HG03565 (cell line): ENCODE results near the gene ANGPT4.

Experiments used
- ATAC-seq: cut with Tn5 transposase; IDR thresholded peaks from one replicate; pipeline ENCODE4 v1.9.1; 2021; ENCODE audit warnings: mild to moderate bottlenecking, moderate library complexity; ENCODE audit not compliant: unreplicated experiment

Gene ANGPT4

DNA sequence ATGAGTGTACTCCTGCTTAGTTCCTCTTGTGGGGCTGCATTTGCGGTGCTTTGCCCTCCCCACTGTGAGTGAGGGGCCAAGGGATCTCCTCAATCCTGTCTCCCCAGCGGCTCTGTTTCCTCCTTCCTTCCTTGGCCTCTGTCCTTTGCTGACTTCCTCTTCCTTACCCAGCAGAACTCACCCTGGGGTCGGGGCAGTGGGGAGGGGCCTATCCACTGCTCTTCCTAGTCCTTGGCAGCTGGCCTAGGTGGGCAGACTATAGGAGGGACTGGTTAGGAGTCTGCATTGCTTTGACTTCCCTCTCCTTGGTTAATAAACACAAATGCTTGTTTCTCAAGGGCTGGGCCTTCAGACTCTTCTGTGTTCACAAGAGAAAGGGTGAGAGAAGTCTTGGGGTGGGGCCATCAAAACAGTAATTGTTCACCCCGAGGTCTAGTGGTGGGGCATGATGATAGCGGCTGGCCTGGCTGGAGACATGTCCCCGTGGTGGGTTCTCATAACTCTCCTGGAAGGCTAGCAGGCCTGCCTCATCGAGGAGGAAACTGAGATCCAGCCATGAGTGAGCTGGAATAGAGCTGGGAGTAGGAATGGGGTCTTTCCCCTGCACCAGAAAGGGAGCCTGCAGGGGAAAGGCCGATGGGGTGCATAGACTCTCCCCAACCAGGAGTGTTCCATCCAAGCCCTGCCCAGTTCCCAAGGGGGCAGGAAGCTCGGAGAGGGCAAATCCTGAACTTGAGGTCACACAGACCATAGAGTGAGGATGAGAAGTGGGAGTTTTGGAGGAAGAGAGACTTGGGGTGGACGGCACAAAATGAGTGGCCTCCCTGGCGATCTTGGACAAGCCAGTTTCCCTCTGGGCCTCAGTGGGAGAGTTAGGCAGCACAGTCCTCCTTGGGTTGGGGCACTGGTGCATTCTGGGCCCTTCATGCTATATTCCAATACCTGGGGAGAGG is 69.9 kb downstream of the ANGPT4 start:
- no peak for ATAC-seq

DNA sequence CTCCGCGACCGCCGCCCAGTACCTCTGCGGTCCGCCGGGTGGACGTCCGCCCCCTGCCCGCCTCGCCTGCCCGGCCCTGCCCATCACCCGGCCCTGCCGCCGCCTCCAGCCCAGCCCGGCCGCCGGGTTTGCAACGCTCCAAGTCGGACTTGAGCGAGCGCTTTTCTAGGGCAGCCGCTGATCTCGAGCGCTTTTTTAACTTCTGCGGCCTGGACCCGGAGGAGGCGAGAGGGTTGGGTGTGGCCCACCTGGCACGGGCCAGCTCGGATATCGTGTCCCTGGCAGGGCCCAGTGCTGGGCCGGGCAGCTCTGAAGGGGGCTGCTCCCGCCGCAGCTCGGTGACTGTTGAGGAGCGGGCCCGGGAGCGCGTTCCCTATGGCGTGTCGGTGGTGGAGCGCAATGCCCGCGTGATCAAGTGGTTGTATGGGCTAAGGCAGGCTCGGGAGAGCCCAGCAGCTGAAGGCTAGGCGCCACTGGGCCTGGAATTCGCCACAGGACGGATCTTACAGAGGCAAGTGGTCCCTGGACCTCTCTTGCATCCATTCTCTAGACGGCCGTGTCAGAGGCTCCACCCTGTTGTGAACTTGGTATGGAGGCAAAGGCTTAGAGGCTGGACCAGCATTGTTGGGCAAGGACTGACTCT is 70.8 kb downstream of the ANGPT4 start:
- no peak for ATAC-seq

DNA sequence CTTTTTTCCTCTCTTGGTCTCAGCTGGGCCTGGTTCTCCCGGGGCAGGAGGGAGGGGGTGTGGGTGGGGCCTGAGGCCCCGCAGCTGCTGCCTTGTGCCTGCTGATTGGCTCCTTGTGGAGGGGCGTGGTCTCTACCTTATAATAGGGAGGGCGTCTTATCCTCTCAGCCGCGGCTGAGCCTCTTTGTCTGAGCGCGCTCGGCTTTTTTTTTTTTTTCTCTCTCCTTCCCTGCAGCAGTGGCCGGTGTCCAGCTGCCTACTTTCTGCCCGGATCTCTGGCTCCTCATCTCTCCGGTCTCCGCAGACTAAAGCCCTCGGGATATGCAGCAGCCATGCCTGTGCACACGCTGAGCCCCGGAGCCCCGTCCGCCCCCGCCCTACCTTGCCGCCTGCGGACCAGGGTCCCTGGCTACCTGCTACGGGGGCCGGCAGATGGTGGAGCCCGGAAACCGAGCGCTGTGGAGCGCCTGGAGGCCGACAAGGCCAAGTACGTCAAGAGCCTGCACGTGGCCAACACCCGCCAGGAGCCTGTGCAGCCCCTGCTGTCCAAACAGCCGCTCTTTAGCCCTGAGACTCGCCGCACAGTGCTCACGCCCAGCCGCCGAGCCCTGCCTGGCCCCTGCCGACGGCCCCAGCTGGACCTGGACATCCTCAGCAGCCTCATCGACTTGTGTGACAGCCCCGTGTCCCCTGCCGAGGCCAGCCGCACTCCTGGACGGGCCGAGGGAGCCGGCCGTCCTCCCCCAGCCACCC is 71.5 kb downstream of the ANGPT4 start:
- peak; percentile 96 for ATAC-seq

DNA sequence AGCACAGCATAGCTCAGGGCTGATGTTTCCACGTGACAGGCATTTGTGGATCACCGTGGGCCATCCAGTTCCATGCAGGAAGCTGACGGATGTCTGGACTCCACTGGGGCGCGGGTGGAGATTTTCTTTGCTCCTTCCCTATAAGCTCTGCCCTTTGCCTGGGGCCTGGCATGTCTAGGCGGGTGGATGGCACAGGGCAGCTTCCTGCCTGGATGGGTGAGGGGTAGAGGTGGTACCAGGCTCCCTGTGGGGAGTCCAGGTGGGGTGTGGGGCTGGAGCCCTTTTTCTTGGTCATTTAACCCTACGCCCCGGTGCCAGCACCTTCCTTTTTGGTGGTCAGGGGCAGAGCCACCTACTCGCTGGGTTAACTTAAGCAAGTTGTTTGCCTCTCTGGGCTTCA is 72.2 kb downstream of the ANGPT4 start:
- no peak for ATAC-seq

DNA sequence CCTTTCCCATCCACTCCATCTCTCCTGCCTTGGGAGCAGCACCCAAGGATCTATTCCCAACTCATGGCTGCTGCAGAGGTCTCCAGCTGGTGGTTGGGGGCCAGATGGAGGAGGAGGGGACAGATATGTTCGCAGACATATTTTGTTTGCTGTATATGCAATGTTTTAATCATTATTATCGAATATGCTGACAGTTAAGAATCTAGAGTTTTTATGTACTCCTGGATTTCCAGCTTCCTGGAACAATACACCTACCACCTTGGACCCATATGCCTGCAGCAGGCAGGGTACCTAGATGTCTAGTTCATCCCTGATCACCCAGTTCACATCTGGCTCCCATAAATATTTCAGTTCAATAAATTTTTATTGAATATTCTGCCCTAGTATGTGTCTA is 73.6 kb downstream of the ANGPT4 start:
- no peak for ATAC-seq

DNA sequence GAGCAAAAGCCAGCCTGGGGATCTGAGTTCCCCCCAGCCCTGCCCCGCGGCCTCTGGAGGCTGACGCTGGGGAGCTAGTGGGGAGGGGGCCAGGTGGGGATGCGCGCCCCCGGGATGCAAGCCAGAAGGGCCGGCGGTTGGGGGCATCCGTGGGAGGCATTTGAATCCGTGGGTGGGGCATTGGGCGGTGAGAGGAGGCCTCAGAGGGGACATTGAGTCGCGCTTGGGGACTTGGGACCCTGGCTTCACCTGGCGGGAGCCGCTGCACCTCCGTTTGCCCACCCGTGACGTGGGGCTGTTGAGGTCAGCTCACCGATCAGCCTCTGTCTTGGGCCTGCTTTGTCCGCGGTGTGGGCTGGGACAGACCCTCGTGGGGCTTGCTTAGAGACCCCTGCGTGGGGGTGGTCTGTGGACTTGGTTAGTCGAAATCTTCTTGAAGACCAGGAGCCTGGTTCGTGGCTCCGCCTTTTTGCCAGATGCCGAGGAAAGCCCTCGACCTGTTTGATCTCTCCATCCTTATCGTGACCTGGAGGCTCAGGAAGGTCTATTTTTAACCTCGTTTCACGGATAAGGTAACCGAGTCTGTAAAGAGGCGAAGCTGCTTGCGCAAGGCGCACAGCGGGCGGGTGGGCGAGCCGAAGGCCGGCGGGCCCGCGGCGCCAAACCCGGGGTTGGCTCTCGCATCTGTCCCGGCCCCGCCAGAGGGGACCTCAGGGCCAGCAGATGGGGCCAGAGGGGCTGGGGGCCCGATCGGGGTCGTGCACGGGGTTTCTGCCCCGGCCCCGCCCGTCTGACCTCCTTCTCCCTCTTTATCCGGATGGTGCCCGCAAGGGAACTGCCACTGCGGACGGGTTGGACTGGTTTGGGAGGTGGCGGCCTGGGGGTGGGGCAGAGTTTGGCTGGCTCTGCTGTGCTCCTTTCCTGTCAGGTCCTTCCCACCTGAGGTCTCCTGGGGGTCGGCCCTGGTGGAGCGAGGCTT is 74.3 kb downstream of the ANGPT4 start:
- no peak for ATAC-seq

DNA sequence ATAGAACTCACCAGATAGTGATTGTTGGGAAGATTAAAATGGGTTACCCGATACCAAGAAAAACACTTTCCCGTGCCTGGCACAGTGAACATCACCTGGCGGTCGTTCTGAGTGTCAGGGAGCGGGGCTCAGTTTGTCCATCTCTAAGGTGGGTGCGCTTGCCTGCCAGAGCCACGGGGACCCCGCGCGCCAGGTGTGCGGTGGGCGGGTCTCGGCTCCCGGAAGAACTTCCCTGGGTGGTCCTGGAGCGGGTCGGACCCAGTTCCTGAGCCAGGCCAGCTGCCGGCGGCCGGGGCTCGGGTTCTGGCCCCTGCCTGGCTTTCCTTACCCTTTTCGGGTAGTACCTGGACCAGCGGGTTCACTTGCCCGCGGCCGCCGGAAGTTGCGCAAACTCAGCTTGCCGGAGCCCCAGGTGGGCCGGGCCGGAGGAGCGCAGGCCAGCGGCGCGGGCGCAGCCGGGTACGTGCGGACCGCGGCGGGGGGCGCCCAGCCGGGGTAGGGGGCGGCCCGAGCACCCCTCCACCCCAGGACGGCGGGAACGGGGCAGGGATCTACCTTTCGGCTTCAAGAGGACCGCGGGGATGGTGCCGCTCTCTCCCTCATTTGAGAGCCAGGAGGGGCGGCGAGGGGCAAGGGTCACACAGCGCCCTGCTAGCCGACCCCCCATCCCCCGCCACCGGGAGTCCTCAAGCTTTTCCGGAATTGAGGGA is 75.1 kb downstream of the ANGPT4 start:
- no peak for ATAC-seq

DNA sequence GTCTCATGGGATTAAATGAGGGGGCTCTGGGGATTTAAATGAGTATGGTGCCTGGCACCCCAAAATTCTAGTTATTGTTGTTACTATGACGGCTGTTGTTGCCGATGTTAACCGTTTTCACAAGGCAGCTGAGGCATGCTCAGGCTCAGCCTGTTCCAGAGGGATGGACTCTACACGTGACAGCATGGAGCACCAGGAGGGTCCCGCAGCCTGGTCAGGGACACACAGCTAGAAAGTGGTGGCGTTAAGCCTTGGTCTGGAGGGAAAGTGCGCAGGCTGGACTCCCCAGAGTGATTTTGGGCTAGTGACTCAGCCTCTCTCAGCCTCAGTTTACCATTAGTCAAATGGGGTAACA is 75.7 kb downstream of the ANGPT4 start:
- no peak for ATAC-seq

DNA sequence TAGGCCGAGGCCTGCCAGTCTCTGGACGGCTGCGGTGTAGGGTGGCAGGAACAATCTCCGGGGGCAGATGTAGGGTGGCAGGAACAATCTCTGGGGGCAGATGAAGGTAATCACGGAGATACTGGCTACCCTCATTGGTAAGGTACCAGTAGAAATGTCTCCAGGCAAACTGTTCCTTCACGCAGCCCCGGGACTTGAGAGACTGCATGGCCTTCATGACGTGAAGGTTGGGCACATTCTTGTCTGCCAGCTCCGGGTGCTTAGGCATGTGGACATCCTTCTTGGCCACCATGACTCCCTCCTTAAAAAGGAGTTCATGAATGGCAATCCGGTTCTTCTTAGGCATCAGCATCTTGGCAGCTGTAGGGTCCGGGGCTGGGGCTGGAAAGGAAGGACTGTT is 76.5 kb downstream of the ANGPT4 start:
- no peak for ATAC-seq

DNA sequence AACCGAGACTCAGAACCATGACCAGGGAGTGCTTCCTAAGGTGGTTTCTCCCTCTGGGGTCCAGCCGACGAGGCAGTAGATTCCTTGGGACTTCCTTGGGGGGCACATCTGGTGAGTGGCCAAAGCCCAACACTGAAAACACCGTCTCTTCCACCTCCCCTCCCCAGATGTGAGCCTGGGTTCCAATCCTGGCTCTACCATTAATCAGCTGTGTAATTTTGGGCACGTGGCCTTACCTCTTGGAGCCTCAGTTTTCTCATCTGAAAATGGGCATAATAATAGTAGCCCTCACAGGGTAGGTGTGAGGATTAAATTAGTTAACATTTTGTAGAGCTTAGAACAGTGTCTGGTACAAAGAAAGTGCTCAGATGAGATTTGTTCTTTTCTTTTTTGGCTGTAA is 77.1 kb downstream of the ANGPT4 start:
- ATAC-seq: no peak

DNA sequence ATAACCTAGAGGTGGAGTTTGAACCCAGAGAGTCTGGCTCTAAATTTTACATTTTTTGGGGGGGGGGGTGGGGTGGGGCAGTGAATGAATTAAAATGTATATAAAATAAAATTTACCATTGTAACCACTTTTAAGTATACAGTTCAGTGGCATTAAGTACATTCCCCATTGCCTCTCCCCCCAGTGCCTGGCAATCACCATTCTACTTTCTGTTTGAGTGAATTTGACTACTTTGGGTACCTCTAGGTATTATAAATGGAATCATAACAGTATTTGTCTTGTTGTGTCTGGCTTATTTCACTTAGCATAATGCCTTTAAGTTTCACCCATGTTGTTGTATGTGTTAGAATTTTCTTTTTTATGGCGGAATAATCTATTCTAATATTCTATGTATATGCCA is 79.9 kb downstream of the ANGPT4 start:
- no peak for ATAC-seq

DNA sequence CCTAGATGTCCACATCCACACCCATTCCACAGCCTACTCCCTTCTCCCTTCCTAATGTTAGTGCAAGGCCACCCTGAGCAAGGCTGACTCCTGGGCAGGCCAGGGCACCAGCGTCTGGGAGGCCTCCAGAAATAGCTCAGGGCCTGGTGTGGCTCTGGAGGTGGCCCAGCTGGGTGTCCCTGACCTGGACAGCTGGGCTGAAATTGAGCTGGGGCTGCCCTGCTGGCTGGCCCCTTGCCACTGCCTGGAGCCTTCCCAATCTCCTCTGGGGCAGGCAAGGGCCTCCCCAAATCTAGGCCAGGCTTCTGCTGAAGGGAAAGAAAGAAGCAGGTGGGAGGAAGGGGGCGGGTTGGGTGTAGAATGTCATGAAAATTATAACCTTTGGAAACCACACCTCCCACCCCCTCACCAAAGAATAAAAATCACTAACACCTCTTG is 80.5 kb downstream of the ANGPT4 start:
- ATAC-seq: no peak

DNA sequence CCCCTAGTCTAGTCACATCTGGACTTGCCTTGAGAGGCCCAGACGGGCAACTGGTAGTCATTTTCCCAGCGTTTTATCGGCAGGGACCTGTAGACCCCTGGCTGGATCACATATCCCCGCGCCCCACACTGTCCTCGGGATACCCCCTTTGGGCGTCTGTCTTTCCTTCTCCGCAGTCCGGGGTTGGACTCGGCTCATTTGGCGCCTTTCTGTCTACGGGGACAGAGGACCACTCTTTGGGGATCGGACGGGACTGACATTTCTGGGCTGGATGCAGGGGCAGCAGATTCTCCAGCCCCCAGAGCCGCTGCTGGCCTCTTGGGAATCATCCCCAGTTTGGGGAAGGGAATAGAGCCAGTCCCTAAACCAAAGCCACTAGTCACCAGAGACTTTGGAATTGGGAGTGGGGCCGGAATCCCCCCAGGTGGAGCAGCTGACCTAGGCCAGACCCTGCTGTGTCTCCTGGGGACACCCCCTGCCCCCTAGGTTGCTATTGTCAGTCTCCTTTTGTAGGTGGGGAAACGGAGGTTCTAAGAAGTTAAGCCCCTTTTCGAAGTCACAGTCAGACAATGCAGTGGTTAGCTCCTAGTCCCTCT is 81.9 kb downstream of the ANGPT4 start:
- ATAC-seq: no peak

DNA sequence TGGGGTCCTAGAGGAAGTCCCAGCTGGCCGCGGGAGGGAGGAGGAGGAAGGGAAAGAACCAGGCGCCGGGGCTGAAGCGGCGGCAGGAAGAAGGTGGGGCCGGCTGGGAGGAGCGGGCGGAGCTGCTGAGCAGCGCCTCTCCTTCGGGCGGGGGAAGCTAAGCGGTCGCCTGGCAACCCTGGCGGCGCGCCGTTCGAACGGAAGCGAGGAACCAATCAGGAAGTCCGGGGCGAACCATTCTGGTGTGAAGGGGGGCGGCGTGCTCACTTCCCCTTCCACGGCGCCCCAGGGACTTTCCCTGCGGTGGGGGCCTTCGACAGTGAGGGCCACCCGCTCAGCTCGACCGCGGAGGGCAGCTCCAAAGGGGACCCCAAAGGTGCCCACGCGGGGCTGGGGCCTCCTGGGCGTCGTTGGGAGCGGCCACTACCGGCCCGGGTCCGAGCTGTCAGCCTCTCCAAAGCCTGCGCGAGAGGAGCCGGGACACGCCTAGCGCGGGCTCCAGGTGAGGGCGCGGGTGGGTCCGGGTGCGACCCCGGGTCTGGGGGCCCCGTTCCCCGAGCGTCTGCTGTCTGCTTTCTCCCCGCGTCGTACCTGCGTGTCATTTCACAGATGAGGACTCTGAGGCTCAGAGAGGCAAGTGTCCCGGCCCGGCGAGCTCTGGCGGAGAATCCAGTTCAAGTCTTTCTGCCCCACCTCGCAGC is 82.5 kb downstream of the ANGPT4 start, which contains the start of gene FAM110A:
Gene FAM110A, plus strand, starts transcription at position 266 of the 701 bp plus-strand sequence. CDS start 11,090 bp downstream, outside the sequence.
- ATAC-seq: peak; percentile 95

DNA sequence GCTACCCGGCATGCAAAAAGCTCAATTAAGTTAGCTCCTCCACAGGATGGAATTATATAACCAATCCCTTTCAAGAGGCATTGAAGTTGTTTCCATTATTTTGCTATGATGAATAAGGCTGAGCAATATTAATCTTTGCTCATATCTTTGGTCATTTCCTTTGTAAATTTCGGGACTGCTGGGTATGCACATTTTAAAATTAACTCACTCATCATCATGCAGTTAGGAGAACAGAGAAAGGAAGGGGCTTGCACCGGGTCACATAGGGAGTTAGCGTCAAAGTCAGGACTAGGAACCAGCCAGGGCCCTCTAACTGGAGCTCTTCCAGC is 83.0 kb downstream of the ANGPT4 start:
- no peak for ATAC-seq

DNA sequence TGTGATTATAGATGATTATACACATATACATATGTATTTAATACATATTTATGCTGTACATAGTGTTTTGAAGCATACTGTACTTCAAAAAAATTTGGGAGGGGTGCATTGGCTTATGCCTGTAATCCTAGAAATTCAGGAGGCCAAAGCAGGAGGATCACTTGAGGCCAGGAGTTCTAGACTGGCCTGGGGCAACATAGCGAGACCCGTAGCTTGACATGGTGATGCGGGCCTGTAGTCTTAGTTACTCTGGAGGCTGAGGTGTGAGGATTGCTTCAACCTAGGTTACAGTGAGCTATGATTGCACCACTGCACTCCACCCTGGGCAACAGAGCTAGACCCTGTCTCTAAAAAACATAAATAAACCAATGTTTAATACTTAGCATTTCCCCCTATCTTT is 84.2 kb downstream of the ANGPT4 start:
- no peak for ATAC-seq

DNA sequence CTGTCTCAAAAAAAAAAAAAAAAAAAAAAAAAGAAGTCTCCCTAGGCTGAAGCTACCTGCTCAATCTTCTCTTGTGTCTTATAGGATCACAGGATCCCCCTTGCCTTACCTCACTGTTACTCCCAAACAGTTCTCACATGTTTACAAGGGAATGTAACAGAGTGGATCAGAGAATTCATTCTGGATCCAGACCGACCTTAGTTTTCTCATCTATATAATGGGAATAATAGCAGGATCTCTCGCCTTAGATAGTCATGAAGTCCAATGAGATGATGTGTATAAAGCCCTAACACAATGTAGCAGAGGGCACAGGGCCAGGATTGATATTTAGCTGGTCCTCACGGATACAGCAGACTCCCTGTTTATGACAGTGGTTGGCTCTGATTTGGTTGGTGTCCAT is 84.9 kb downstream of the ANGPT4 start:
- no peak for ATAC-seq

DNA sequence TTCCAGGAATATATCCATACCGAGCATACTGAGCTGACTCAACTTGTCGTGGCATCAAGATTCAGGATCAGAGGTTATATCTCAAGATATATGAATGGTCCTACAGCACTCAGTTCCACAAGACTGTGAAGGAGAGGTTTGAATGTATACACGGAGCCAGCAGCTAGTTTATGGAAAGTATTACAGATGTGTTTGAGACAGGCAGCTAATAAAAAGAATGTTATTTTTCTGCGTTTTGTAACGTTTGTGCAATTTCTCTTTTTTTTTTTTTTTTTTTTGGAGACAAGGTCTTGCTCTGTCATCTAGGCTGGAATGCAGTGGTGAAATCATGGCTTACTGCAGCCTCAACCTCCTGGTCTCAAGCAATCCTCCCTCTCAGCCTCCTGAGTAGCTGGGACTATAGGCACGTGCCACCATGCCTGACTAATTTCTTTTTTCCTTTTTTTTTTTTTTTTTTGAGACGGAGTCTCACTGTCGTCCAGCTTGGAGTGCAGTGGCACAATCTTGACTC is 86.1 kb downstream of the ANGPT4 start:
- ATAC-seq: no peak

DNA sequence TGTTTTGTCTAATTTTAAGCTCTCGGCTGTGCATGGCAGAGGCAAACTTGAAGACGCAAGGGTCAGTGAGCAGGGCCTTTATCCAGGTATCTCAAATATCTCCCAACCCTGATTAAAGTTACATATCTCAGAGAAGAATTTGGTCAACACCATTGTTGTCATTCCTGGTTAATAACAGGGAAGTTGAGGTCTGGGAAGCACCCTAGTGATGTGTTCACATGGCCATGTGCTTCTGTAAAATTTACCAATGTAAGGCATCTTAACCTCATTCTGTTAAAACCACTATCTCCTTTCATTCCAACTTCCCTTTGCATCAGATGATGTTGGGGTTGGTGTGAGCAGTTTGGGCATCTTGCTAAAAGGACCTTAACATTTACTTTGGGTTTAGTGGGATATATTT is 86.6 kb downstream of the ANGPT4 start:
- ATAC-seq: no peak
